Body of pancreas (tissue), 4 donors: ENCODE data around the gene TASP1. TPM values are rescaled to one million over a fixed set of nuclear protein-coding genes. Genes with fewer than 3 reads are reported as not detected.
"Not testable (repeated sequence)": the region's sequence is repeated elsewhere in the genome, so short reads cannot be mapped to it uniquely, and the experiment has no call there.

Experiments
- ATAC-seq: fragments of 150-250 bp; one replicate; pipeline ENCODE4 v1.9.1; 2016
- DNase-seq, 4 donors: peaks; one replicate each; pipeline ENCODE4 v3.0.0-alpha.2; 2019
- H3K27ac ChIP-seq, 4 donors: fragments of 200-600 bp; sonication (generic); 1 replicate in 3 of 4; 2 replicates in 1 of 4; pipeline versions ENCODE4 v1.5.1 to v1.6.1; 2016 to 2019; ENCODE audit warnings: mild to moderate bottlenecking in 1 of 4, mixed read lengths in 1 of 4, moderate library complexity in 1 of 4
- H3K27me3 ChIP-seq, 2 donors: fragments of 200-600 bp; sonication (generic); one replicate each; pipeline ENCODE4 v1.6.0; 2016; ENCODE audit warnings: mild to moderate bottlenecking in 1 of 2
- H3K36me3 ChIP-seq, 2 donors: fragments of 200-600 bp; sonication (generic); replicated peaks in 1 of 2; 2 replicates each; pipeline ENCODE4 v1.5.1; 2016; ENCODE audit warnings: low read depth in 2 of 2; ENCODE audit not compliant: insufficient read depth in 1 of 2
- H3K4me1 ChIP-seq: fragments of 200-600 bp; sonication (generic); one replicate; pipeline ENCODE4 v1.6.0; 2016
- H3K4me3 ChIP-seq, 2 donors: fragments of 200-600 bp; sonication (generic); 1 replicate in 1 of 2; 2 replicates in 1 of 2; pipeline ENCODE4 v1.5.1; 2016 to 2019
- H3K9me3 ChIP-seq, 3 donors: fragments of 200-600 bp; sonication (generic); 1 replicate in 2 of 3; 2 replicates in 1 of 3; pipeline ENCODE4 v1.5.1; 2016
- CTCF ChIP-seq, 7 experiments: fragments of 450-650 bp in 4 of 7; fragments of 200-600 bp in 3 of 7; sonication (generic) in 3 of 7; IDR thresholded peaks; one replicate each; pipeline ENCODE4 v1.5.1; 2016 to 2019; ENCODE audit warnings: antibody characterized with exemption in 7 of 7
- POLR2A ChIP-seq, 3 donors: fragments of 450-650 bp; IDR thresholded peaks; one replicate each; pipeline ENCODE4 v1.6.1; 2016; ENCODE audit warnings: antibody characterized with exemption in 3 of 3, mild to moderate bottlenecking in 2 of 3
- WGBS, 2 donors: methylation state at CpG; one replicate each; pipeline ENCODE4 v1.1.5; 2017; 5-methylcytosine and 5-hydroxymethylcytosine counted together
- intact Hi-C: fragments of 100-400 bp; cut with DNase I; formaldehyde crosslinking; loops from one replicate; pipeline ENCODE4 v1.15.1; 2023
- total RNA-seq, 2 donors: library from RNA; depleted of rRNA; stranded (reverse); fragments of >200 nt; gene quantifications; one replicate each; pipeline ENCODE4 v1.1.0, GENCODE V29; 2016

Gene TASP1
- total RNA-seq, 2 donors from 2014 or later: 8.0 to 11.5 TPM

- 81 to 91% methylated on average over 3 of the region's 3 CpGs for WGBS, 2 donors
Observed at GRCh38 chr20:13485576-13485975, 153.2 kb downstream of the TASP1 start.

GRCh38 chr20:13485019-13485418 is 153.7 kb downstream of the TASP1 start:
- H3K4me1 ChIP-seq, DNase-seq: not testable (repeated sequence)
- WGBS, 2 donors: 96 to 100% methylated on average over 1 of the region's 1 CpG

More at GRCh38 chr20:13485576-13485975, 153.2 kb downstream of the TASP1 start:
- Histone ChIP-seq H3K36me3 (peaks cover 0 to 7% of the 10 kb centered on the region in 2 donors), H3K27ac (no peak overlapping the region), H3K4me1 (no peaks in the 10 kb centered on the region), H3K9me3 (no peaks in the 10 kb centered on the region), H3K4me3 (no peak overlapping the region), H3K27me3 (no peaks in the 10 kb centered on the region)
- no peak for ATAC-seq
- intact Hi-C loops: no loop called here
- TF ChIP-seq POLR2A (IDR thresholded peaks at IDR 0.05) (no peak), CTCF (IDR thresholded peaks at IDR 0.05) (no peak)
- no peak for DNase-seq

GRCh38 chr20:13483472-13483871 is 155.3 kb downstream of the TASP1 start:
- intact Hi-C loops, H3K4me1 ChIP-seq, H3K4me3 ChIP-seq, H3K27ac ChIP-seq, H3K27me3 ChIP-seq, DNase-seq, H3K9me3 ChIP-seq, ATAC-seq, H3K36me3 ChIP-seq: not testable (repeated sequence)
- WGBS, 2 donors: 96 to 97% methylated on average over 1 of the region's 1 CpG

More at GRCh38 chr20:13485019-13485418, 153.7 kb downstream of the TASP1 start:
- H3K9me3 ChIP-seq, H3K36me3 ChIP-seq, H3K4me3 ChIP-seq, H3K27me3 ChIP-seq, intact Hi-C loops, ATAC-seq, H3K27ac ChIP-seq: not testable (repeated sequence)

GRCh38 chr20:13478366-13478765 is 160.4 kb downstream of the TASP1 start:
- Histone ChIP-seq H3K9me3 (no peaks in the 10 kb centered on the region), H3K4me1 (no peaks in the 10 kb centered on the region), H3K4me3 (no peak overlapping the region), H3K27ac (no peak overlapping the region), H3K27me3 (no peaks in the 10 kb centered on the region), H3K36me3 (peaks cover 0 to 7% of the 10 kb centered on the region in 2 donors)
- DNase-seq: no peak
- no peak for ATAC-seq
- no peak for TF ChIP-seq CTCF (IDR thresholded peaks at IDR 0.05)
- 66 to 96% methylated on average over 2 of the region's 2 CpGs for WGBS, 2 donors
- intact Hi-C loops: no loop called here

GRCh38 chr20:13474467-13474866 is 164.3 kb downstream of the TASP1 start:
- no peaks in the 10 kb centered on the region for H3K9me3 ChIP-seq
- no peak overlapping the region for H3K27ac ChIP-seq
- no peaks in the 10 kb centered on the region for H3K36me3 ChIP-seq
- TF ChIP-seq POLR2A (IDR thresholded peaks at IDR 0.05) (no peak), CTCF (IDR thresholded peaks at IDR 0.05) (no peak)
- 93 to 96% methylated on average over 1 of the region's 1 CpG for WGBS, 2 donors
- intact Hi-C loops: no loop called here
- no peaks in the 10 kb centered on the region for H3K27me3 ChIP-seq
- H3K4me1 ChIP-seq: no peaks in the 10 kb centered on the region
- DNase-seq (no peak), ATAC-seq (no peak)
- H3K4me3 ChIP-seq: no peak overlapping the region

- ATAC-seq: no peak
- intact Hi-C loops: no loop called here
- Histone ChIP-seq H3K27me3 (no peaks in the 10 kb centered on the region), H3K4me1 (no peaks in the 10 kb centered on the region), H3K9me3 (no peaks in the 10 kb centered on the region), H3K27ac (no peak overlapping the region), H3K4me3 (no peak overlapping the region), H3K36me3 (no peaks in the 10 kb centered on the region)
- no peak for TF ChIP-seq POLR2A (IDR thresholded peaks at IDR 0.05)
- no peak for TF ChIP-seq CTCF (IDR thresholded peaks at IDR 0.05)
- DNase-seq: no peak
Observed at GRCh38 chr20:13469262-13469661, 169.5 kb downstream of the TASP1 start.
